ENCODE measurements around the gene CPNE9. TPM values are rescaled to one million over a fixed set of nuclear protein-coding genes. Genes with fewer than 3 reads are reported as not detected.

The CPNE9 gene
- total and polyA plus RNA-seq, 2 of the 8 experiments (the other 6 are each of a cell fraction or from before 2014, with no cell fraction given): 4.8 to 6.0 TPM

GRCh38 chr3:9686050-9686550 is 17.5 kb upstream of the CPNE9 start:
- Histone ChIP-seq H3K4me1 (replicated peaks in 1 of 4; ENCODE audit: control insufficient read depth in 3 of 4, insufficient read depth in 4 of 4, low read length in 3 of 4) (no peaks in the 10 kb centered on the region), H3K18ac (ENCODE audit: extremely low read depth, low read length) (no peak overlapping the region), H3K27me3 (replicated peaks in 1 of 4; ENCODE audit: control insufficient read depth in 3 of 4, extremely low read depth in 1 of 4, insufficient read depth in 3 of 4, low read length in 3 of 4) (no peaks in the 10 kb centered on the region), H2BK5ac (ENCODE audit: low read depth, low read length) (no peak overlapping the region), H2BK15ac (ENCODE audit: low read length) (no peak overlapping the region), H2BK20ac (ENCODE audit: low read length) (no peak overlapping the region), H3K23me2 (ENCODE audit: low read depth, low read length) (no peaks in the 10 kb centered on the region), H2AK5ac (ENCODE audit: low read depth, low read length) (no peak overlapping the region), H3K23ac (ENCODE audit: insufficient read length) (no peak overlapping the region), H2BK120ac (replicated peaks; ENCODE audit: low read depth, low read length) (no peak overlapping the region), H3K79me1 (ENCODE audit: low read depth, low read length) (no peaks in the 10 kb centered on the region), H3K14ac (ENCODE audit: insufficient read length) (no peak overlapping the region), H3K4me3 (ENCODE audit: extremely low read depth in 1 of 4, insufficient read depth in 2 of 4, low read depth in 3 of 4, low read length in 4 of 4) (no peak overlapping the region), H4K5ac (ENCODE audit: insufficient read length, low read depth, low read length) (no peak overlapping the region), H3K4ac (replicated peaks; ENCODE audit: insufficient read length, low read depth, low read length) (no peak overlapping the region), H3K9me3 (ENCODE audit: insufficient read depth in 2 of 2, low read depth in 1 of 2, low read length in 1 of 2) (no peaks in the 10 kb centered on the region), H3K27ac (ENCODE audit: low read depth, low read length) (no peak overlapping the region), H4K91ac (replicated peaks; ENCODE audit: insufficient read length, low read length) (no peak overlapping the region), H4K20me1 (replicated peaks in 1 of 2; ENCODE audit: control insufficient read depth in 1 of 2, insufficient read depth in 2 of 2, low read length in 2 of 2) (peaks cover 1 to 2% of the 10 kb centered on the region in 2 experiments), H3K79me2 (ENCODE audit: control insufficient read depth in 1 of 2, insufficient read depth in 2 of 2, low read length in 2 of 2) (no peaks in the 10 kb centered on the region), H3K36me3 (ENCODE audit: control insufficient read depth in 2 of 4, insufficient read depth in 4 of 4, low read length in 3 of 4) (peaks cover 14 to 50% (median 24%) of the 10 kb centered on the region in 4 experiments; a peak in 7 of 8 replicates), H2AFZ (ENCODE audit: low read length) (no peak overlapping the region), H4K8ac (ENCODE audit: extremely low read depth, insufficient read depth, low read length) (no peak overlapping the region), H3K9ac (replicated peaks in 1 of 4; ENCODE audit: extremely low read depth in 1 of 4, low read depth in 3 of 4, low read length in 3 of 4) (no peak overlapping the region), H3K56ac (replicated peaks; ENCODE audit: insufficient read length, low read depth, low read length) (no peak overlapping the region), H3K4me2 (ENCODE audit: insufficient read depth in 1 of 2, low read depth in 2 of 2, low read length in 2 of 2) (no peak overlapping the region), H2BK12ac (ENCODE audit: low read depth, low read length) (no peak overlapping the region)
- TF ChIP-seq YY1 (IDR thresholded peaks at IDR 0.05; ENCODE audit: low read depth, low read length) (no peak), KDM1A (IDR thresholded peaks at IDR 0.05; ENCODE audit: borderline replicate concordance, low read length) (no peak), SP1 (IDR thresholded peaks at IDR 0.05; ENCODE audit: low read depth, low read length) (no peak), RAD21 (IDR thresholded peaks at IDR 0.05 in 1 of 2, conservative IDR thresholded peaks at IDR 0.05 in 1 of 2; ENCODE audit: low read depth in 2 of 2, low read length in 2 of 2) (no peak), FOSL1 (IDR thresholded peaks at IDR 0.05; ENCODE audit: insufficient read depth, low read depth, low read length) (no peak), PHF8 (conservative IDR thresholded peaks at IDR 0.05; ENCODE audit: low read depth, low read length) (no peak), BACH1 (IDR thresholded peaks at IDR 0.05; ENCODE audit: low read length) (no peak), GABPA (IDR thresholded peaks at IDR 0.05; ENCODE audit: borderline replicate concordance, insufficient read depth, low read length) (no peak), CREB1 (IDR thresholded peaks at IDR 0.05) (no peak), TBP (IDR thresholded peaks at IDR 0.05; ENCODE audit: low read depth, low read length) (no peak), MAX (IDR thresholded peaks at IDR 0.05) (no peak), SIX5 (IDR thresholded peaks at IDR 0.05; ENCODE audit: low read depth, low read length) (no peak)
- DNase-seq (ENCODE audit: low read depth in 1 of 2, low spot score in 2 of 2) (no peak), FAIRE-seq (no peak)
- CTCF ChIA-PET (ENCODE audit: partially characterized antibody): interaction anchor here (0.8 to 1.5 kb wide), 5 partner anchors 8 to 183 kb away, joined by 3 to 9 read pairs (median 3); no protein-coding TSS in a partner anchor
- POLR2A ChIA-PET (ENCODE audit: partially characterized antibody): interaction anchor here (1.2 kb wide), 1 partner anchor 289 kb away, joined by 3 read pairs; the partner anchor contains the start of gene SETD5
- 91% methylated on average over 9 of the region's 9 CpGs; no CpG with 5 or more reads in 1 of the 2 experiments for WGBS, 2 experiments (ENCODE audit: extremely low coverage in 1 of 2, insufficient coverage in 1 of 2, insufficient read length in 1 of 2, insufficient replicate concordance in 2 of 2, low coverage in 1 of 2, low lambda C conversion rate in 2 of 2, missing lambda C conversion rate in 1 of 2)
